ENCODE data around the gene ZSCAN10. TPM values are rescaled to one million over a fixed set of nuclear protein-coding genes. Genes with fewer than 3 reads are reported as not detected.

Gene ZSCAN10
- total RNA-seq, 1 experiment from 2014 or later: 0.76 TPM

GRCh38 chr16:3143598-3144320 is 44.7 kb upstream of the ZSCAN10 start:
- no peak for DNase-seq (ENCODE audit: low read depth, low spot score)
- Histone ChIP-seq H3K9me3 (ENCODE audit: control insufficient read depth in 1 of 2, insufficient read depth in 1 of 2, low read depth in 1 of 2, low read length in 2 of 2) (no peaks in the 10 kb centered on the region), H3K36me3 (ENCODE audit: control insufficient read depth in 1 of 2, insufficient read depth in 2 of 2, low read length in 2 of 2) (peaks cover 0 to 3% of the 10 kb centered on the region in 2 experiments; a peak in 1 of 4 replicates), H3K4me3 (replicated peaks in 1 of 2; ENCODE audit: low read depth in 1 of 2, low read length in 2 of 2) (no peak overlapping the region), H3K4me1 (ENCODE audit: control insufficient read depth in 1 of 2, insufficient read depth in 2 of 2, low read length in 2 of 2) (peaks cover 2 to 6% of the 10 kb centered on the region in 2 experiments), H3K27me3 (ENCODE audit: insufficient read depth, low read length) (no peaks in the 10 kb centered on the region), H3K4me2 (ENCODE audit: low read length) (no peak overlapping the region), H4K20me1 (ENCODE audit: insufficient read depth) (no peaks in the 10 kb centered on the region), H3K9me2 (ENCODE audit: insufficient read depth) (no peaks in the 10 kb centered on the region), H2AFZ (ENCODE audit: low read depth, low read length, poor library complexity, severe bottlenecking) (no peak overlapping the region), H3K9ac (ENCODE audit: low read length) (no peak overlapping the region), H3K27ac (ENCODE audit: low read depth, low read length) (no peak overlapping the region; the same call in 1 of the 2 replicates), H3K79me2 (ENCODE audit: insufficient read depth, low read length) (no peaks in the 10 kb centered on the region)
- ChIA-PET RAD21 (ENCODE audit: low non-redundant PET in 1 of 2, low total read pairs in 2 of 2, uncharacterized antibody in 2 of 2, unreplicated experiment in 2 of 2) (no interaction called here), CTCF (interaction anchor here (1.1 to 2.9 kb wide), 2 partner anchors 14 to 112 kb away, joined by 3 to 12 read pairs; no protein-coding TSS in a partner anchor), POLR2A (interaction anchor here (1.3 kb wide), 1 partner anchor 9 kb away, joined by 6 read pairs; the partner anchor contains the start of gene ZNF213)
- TF ChIP-seq CTCF (IDR thresholded peaks at IDR 0.05 in 2 of 3, conservative IDR thresholded peaks at IDR 0.05 in 1 of 3; ENCODE audit: borderline replicate concordance in 1 of 3, insufficient read depth in 1 of 3, low read depth in 2 of 3, low read length in 2 of 3) (no peak), ZNF274 (IDR thresholded peaks at IDR 0.05; ENCODE audit: low read depth, low read length) (no peak), CEBPB (IDR thresholded peaks at IDR 0.05; ENCODE audit: low read depth) (no peak), SP1 (IDR thresholded peaks at IDR 0.05; ENCODE audit: low read depth) (no peak), JUND (IDR thresholded peaks at IDR 0.05) (no peak), EZH2phosphoT487 (IDR thresholded peaks at IDR 0.05; ENCODE audit: borderline replicate concordance) (no peak), EZH2 (IDR thresholded peaks at IDR 0.05) (no peak), MAX (IDR thresholded peaks at IDR 0.05) (no peak), SRF (IDR thresholded peaks at IDR 0.05; ENCODE audit: low read depth) (no peak), ZFX (IDR thresholded peaks at IDR 0.05) (no peak), POLR2A (IDR thresholded peaks at IDR 0.05; ENCODE audit: borderline replicate concordance, extremely low read depth, insufficient read depth, insufficient read length) (no peak), ZBTB33 (IDR thresholded peaks at IDR 0.05; ENCODE audit: extremely low read depth, insufficient replicate concordance, low read length) (no peak), TCF7L2 (IDR thresholded peaks at IDR 0.05; ENCODE audit: borderline replicate concordance, extremely low read depth, insufficient read depth, insufficient read length) (no peak), YY1 (IDR thresholded peaks at IDR 0.05; ENCODE audit: extremely low read depth, insufficient replicate concordance, low read depth, low read length) (no peak), CBX3 (IDR thresholded peaks at IDR 0.05; ENCODE audit: low read depth) (no peak), FOSL1 (IDR thresholded peaks at IDR 0.05; ENCODE audit: low read depth) (no peak)
- intact Hi-C loops (cut with micrococcal nuclease): no loop called here
- no TSS peak for BruUV-seq (replicated peaks)
- ATAC-seq: no peak

Data from HCT116 (cell line).